ENCODE data around the gene FSCN2. TPM values are rescaled to one million over a fixed set of nuclear protein-coding genes. Genes with fewer than 3 reads are reported as not detected.

FSCN2 gene
- total RNA-seq, 1 experiment from 2014 or later = 4.3 TPM

DNA sequence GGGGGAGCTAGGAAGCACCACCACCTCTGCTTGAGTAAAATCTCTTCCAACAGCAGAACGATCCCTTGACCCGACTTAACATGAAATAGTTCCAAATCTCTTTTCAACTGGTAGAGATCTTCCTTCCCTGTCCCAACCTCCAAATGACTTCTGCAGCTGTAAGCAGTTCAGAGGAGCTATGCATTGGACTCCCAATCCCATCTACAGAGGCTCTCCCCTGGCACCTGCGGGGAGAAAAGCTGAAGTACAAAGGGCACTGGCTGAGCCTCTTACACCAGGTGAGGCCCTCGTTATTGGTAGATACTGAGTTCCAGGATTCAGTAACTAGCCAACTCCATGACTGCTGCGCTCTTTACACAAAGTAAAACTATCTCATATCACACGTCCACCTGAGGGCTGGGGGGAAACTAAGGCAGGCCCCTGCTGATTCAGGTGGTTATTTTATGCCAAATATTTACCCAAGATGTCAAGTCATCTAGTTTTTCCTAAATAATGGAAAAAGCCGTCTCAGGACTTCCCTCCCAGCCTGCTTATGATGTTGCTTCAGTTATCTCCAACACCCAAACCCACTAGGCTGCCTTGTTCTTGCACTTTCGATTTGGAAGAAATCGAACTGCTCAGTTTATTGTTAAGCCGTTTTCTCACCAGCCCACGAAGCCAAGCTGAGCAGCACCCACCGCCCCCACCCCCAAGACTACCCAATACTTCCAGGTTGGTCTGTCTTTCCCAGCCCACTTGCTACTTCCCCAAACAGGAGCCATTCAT is 18.8 kb upstream of the FSCN2 start:
- H3K79me2 ChIP-seq (ENCODE audit: low read depth) = peaks cover 50% of the 10 kb centered on the region
- no TSS peak for BruUV-seq (replicated peaks)
- peak overlapping the region; percentile 48 for H3K27ac ChIP-seq
- peak in 1 of 2 experiments; percentile 40 for DNase-seq
- H3K4me2 ChIP-seq = peak overlapping the region; percentile 99
- H2AFZ ChIP-seq = no peak overlapping the region
- H3K36me3 ChIP-seq (ENCODE audit: low read depth) = peaks cover 32% of the 10 kb centered on the region
- H3F3A ChIP-seq (ENCODE audit: insufficient read depth, low read depth) = peaks cover 52% of the 10 kb centered on the region
- peaks cover 41% of the 10 kb centered on the region for H4K20me1 ChIP-seq (ENCODE audit: insufficient read depth)
- H3K9me3 ChIP-seq (ENCODE audit: insufficient read depth, low read depth) = no peaks in the 10 kb centered on the region
- H3K27me3 ChIP-seq (ENCODE audit: insufficient read depth, low read depth) = no peaks in the 10 kb centered on the region
- H3K9me2 ChIP-seq (ENCODE audit: insufficient read depth) = no peaks in the 10 kb centered on the region
- CTCF ChIA-PET = no interaction called here
- POLR2A ChIA-PET (ENCODE audit: unreplicated experiment) = interaction anchor here (0.6 to 1.1 kb wide), 6 partner anchors 17 to 515 kb away, joined by 3 to 22 read pairs (median 4); no protein-coding TSS in a partner anchor
- H3K4me1 ChIP-seq (replicated peaks; ENCODE audit: insufficient read depth) = peaks cover 6% of the 10 kb centered on the region; the same call in 1 of the 2 replicates
- intact Hi-C loops (cut with micrococcal nuclease; ENCODE audit: unreplicated experiment) = no loop called here
- TF ChIP-seq EZH2 (IDR thresholded peaks at IDR 0.05; ENCODE audit: low read depth) (no peak), CTCF (conservative IDR thresholded peaks at IDR 0.05) (no peak)
- H3K4me3 ChIP-seq = peak overlapping the region; percentile 81

- Histone ChIP-seq H2AFZ (no peak overlapping the region), H3K4me2 (peak overlapping the region; percentile 99), H3K79me2 (ENCODE audit: low read depth) (peaks cover 50% of the 10 kb centered on the region), H3K4me3 (peak overlapping the region; percentile 81), H3K9me3 (ENCODE audit: insufficient read depth, low read depth) (no peaks in the 10 kb centered on the region), H3K4me1 (replicated peaks; ENCODE audit: insufficient read depth) (peaks cover 6% of the 10 kb centered on the region; the same call in 1 of the 2 replicates), H3K9me2 (ENCODE audit: insufficient read depth) (no peaks in the 10 kb centered on the region), H3K27ac (peak overlapping the region; percentile 59), H3K27me3 (ENCODE audit: insufficient read depth, low read depth) (no peaks in the 10 kb centered on the region), H3F3A (ENCODE audit: insufficient read depth, low read depth) (peaks cover 55% of the 10 kb centered on the region), H3K36me3 (ENCODE audit: low read depth) (peaks cover 32% of the 10 kb centered on the region), H4K20me1 (ENCODE audit: insufficient read depth) (peaks cover 41% of the 10 kb centered on the region)
- intact Hi-C loops (cut with micrococcal nuclease; ENCODE audit: unreplicated experiment) = no loop called here
- CTCF ChIA-PET = no interaction called here
- DNase-seq = no peak
- BruUV-seq (replicated peaks) = no TSS peak
- POLR2A ChIA-PET (ENCODE audit: unreplicated experiment) = interaction anchor here (0.5 to 0.7 kb wide), 2 partner anchors 129 to 473 kb away, joined by 4 read pairs; no protein-coding TSS in a partner anchor
- TF ChIP-seq EZH2 (IDR thresholded peaks at IDR 0.05; ENCODE audit: low read depth) (no peak), CTCF (conservative IDR thresholded peaks at IDR 0.05) (no peak)
Measured at GRCh38 chr17:81509972-81510784, 18.0 kb upstream of the FSCN2 start.

GRCh38 chr17:81510785-81511553 is 17.2 kb upstream of the FSCN2 start:
- DNase-seq = no peak
- ChIA-PET POLR2A (ENCODE audit: unreplicated experiment) (interaction anchor here (0.6 kb wide), 2 partner anchors 116 to 512 kb away, joined by 4 read pairs; partner anchors contain the start of genes BAHCC1, CENPX and LRRC45), CTCF (no interaction called here)
- H3K36me3 ChIP-seq (ENCODE audit: low read depth) = peaks cover 32% of the 10 kb centered on the region
- no peaks in the 10 kb centered on the region for H3K9me3 ChIP-seq (ENCODE audit: insufficient read depth, low read depth)
- peaks cover 7% of the 10 kb centered on the region for H3K4me1 ChIP-seq (replicated peaks; ENCODE audit: insufficient read depth)
- H3F3A ChIP-seq (ENCODE audit: insufficient read depth, low read depth) = peaks cover 63% of the 10 kb centered on the region
- H3K27me3 ChIP-seq (ENCODE audit: insufficient read depth, low read depth) = no peaks in the 10 kb centered on the region
- no peaks in the 10 kb centered on the region for H3K9me2 ChIP-seq (ENCODE audit: insufficient read depth)
- no TSS peak for BruUV-seq (replicated peaks)
- no peak for TF ChIP-seq EZH2 (IDR thresholded peaks at IDR 0.05; ENCODE audit: low read depth)
- TF ChIP-seq CTCF (conservative IDR thresholded peaks at IDR 0.05) = no peak
- peaks cover 58% of the 10 kb centered on the region for H3K79me2 ChIP-seq (ENCODE audit: low read depth)
- peak overlapping the region; percentile 81 for H3K4me3 ChIP-seq
- peak overlapping the region; percentile 59 for H3K27ac ChIP-seq
- intact Hi-C loops (cut with micrococcal nuclease; ENCODE audit: unreplicated experiment) = no loop called here
- no peak overlapping the region for H2AFZ ChIP-seq
- peaks cover 41% of the 10 kb centered on the region for H4K20me1 ChIP-seq (ENCODE audit: insufficient read depth)
- H3K4me2 ChIP-seq = peak overlapping the region; percentile 99
